ENCODE measurements around the gene CARNS1.

GRCh38 chr11:67463186-67463585 lies 47.7 kb downstream of the CARNS1 start:
- TF ChIP-seq ZNF274 (IDR thresholded peaks at IDR 0.05; ENCODE audit: low read depth, low read length) (no peak), SUZ12 (IDR thresholded peaks at IDR 0.05; ENCODE audit: extremely low read depth, insufficient read depth, insufficient read length) (no peak)
